ENCODE measurements around the gene CEACAM16.

DNA sequence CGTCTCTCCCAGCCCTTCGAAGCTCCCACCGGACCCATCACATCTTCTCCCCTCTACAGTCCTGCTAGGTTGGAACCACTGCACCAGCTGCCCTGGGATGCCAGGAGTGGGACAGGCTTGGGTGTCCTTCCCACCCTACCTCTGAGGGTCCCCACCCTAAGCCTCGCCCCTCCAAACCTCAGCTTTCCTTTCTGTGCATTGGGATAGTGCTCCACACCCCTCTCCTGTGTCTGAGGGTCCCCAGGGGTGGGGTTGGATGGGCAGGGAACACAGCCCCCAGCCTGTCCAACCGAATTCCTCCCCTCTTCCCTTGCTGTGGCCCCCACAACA, 47.6 kb downstream of the CEACAM16 start:
- no peak for TF ChIP-seq EZH2 (IDR thresholded peaks at IDR 0.05; ENCODE audit: low read depth)
- TF ChIP-seq, protein P1, sequence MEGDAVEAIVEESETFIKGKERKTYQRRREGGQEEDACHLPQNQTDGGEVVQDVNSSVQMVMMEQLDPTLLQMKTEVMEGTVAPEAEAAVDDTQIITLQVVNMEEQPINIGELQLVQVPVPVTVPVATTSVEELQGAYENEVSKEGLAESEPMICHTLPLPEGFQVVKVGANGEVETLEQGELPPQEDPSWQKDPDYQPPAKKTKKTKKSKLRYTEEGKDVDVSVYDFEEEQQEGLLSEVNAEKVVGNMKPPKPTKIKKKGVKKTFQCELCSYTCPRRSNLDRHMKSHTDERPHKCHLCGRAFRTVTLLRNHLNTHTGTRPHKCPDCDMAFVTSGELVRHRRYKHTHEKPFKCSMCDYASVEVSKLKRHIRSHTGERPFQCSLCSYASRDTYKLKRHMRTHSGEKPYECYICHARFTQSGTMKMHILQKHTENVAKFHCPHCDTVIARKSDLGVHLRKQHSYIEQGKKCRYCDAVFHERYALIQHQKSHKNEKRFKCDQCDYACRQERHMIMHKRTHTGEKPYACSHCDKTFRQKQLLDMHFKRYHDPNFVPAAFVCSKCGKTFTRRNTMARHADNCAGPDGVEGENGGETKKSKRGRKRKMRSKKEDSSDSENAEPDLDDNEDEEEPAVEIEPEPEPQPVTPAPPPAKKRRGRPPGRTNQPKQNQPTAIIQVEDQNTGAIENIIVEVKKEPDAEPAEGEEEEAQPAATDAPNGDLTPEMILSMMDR (conservative IDR thresholded peaks at IDR 0.05): no peak
